HCT116 (cell line): ENCODE data around the gene EEIG1. TPM values are rescaled to one million over a fixed set of nuclear protein-coding genes. Genes with fewer than 3 reads are reported as not detected.

ENCODE experiments used
- ATAC-seq: fragments of 200-7000 bp; cut with Tn5 transposase; 2 replicates; pipeline ENCODE4 v1.9.1; 2020; ENCODE audit warnings: mild to moderate bottlenecking, moderate library complexity
- BruUV-seq: library from RNA; stranded (reverse); fragments of 400-500 nt; replicated peaks from 2 replicates; lab custom pipeline; 2021; lab: Mats Ljungman, UMichigan
- CTCF ChIA-PET: fragments of 300-600 bp; sonication (Branson Sonifier 250); formaldehyde crosslinking; loops from one replicate; lab custom pipeline; 2021; ENCODE audit warnings: antibody characterized with exemption; lab: Charles Lee
- POLR2A ChIA-PET: fragments of 300-600, 350-600 bp; sonication (Branson Sonifier 250); formaldehyde crosslinking; loops from one replicate; lab custom pipeline; 2021; ENCODE audit warnings: antibody characterized with exemption; lab: Charles Lee
- RAD21 ChIA-PET, 2 experiments: fragments of 300-600 bp; sonication (Branson Sonifier 250); formaldehyde crosslinking; loops; one replicate each; lab custom pipeline; 2023; ENCODE audit warnings: low total read pairs in 2 of 2; ENCODE audit not compliant: uncharacterized antibody in 2 of 2, unreplicated experiment in 2 of 2, low non-redundant PET in 1 of 2; lab: Charles Lee
- DNase-seq: peaks from one replicate; pipeline ENCODE4 v3.0.0-alpha.2; 2010; ENCODE audit warnings: low read depth, low spot score
- H2AFZ ChIP-seq: fragments of 200-600 bp; shearing (Covaris generic), sonication (generic); 2 replicates; pipeline ENCODE4 v1.6.1; 2017; ENCODE audit warnings: low read depth, mixed run types, mixed read lengths, antibody characterized with exemption, low read length; ENCODE audit not compliant: poor library complexity, severe bottlenecking
- H3K27ac ChIP-seq: 2 replicates; pipeline ENCODE4 v1.5.1; 2012; ENCODE audit warnings: low read depth, low read length
- H3K27me3 ChIP-seq: fragments of 200-600 bp; sonication (generic); 2 replicates; pipeline ENCODE4 v1.6.1; 2016; ENCODE audit warnings: mixed run types, low read length, mixed read lengths; ENCODE audit not compliant: insufficient read depth
- H3K36me3 ChIP-seq, 2 experiments: fragments of 200-500 bp in 1 of 2; fragments of 200-600 bp in 1 of 2; sonication (Bioruptor generic) in 1 of 2; sonication (generic) in 1 of 2; 2 replicates each; pipeline versions ENCODE4 v1.5.1 to v1.6.1; 2014 to 2016; ENCODE audit warnings: low read length in 2 of 2, inconsistent platforms in 1 of 2, mixed read lengths in 1 of 2, mixed run types in 1 of 2; ENCODE audit not compliant: insufficient read depth in 2 of 2, control insufficient read depth in 1 of 2
- H3K4me1 ChIP-seq, 2 experiments: fragments of 200-600 bp in 1 of 2; sonication (generic) in 1 of 2; 2 replicates each; pipeline versions ENCODE4 v1.5.1 to v1.6.1; 2012 to 2017; ENCODE audit warnings: low read length in 2 of 2, inconsistent platforms in 1 of 2, mild to moderate bottlenecking in 1 of 2, mixed read lengths in 1 of 2, mixed run types in 1 of 2, moderate library complexity in 1 of 2; ENCODE audit not compliant: insufficient read depth in 2 of 2, control insufficient read depth in 1 of 2
- H3K4me2 ChIP-seq: fragments of 200-600 bp; sonication (generic); 2 replicates; pipeline ENCODE4 v1.6.1; 2017; ENCODE audit warnings: mixed run types, low read length, mixed read lengths
- H3K4me3 ChIP-seq, 2 experiments: fragments of 200-600 bp in 1 of 2; sonication (generic) in 1 of 2; replicated peaks in 1 of 2; 2 replicates each; pipeline ENCODE4 v1.5.1; 2011 to 2016; ENCODE audit warnings: low read length in 2 of 2, control low read depth in 1 of 2, low read depth in 1 of 2, mild to moderate bottlenecking in 1 of 2, mixed read lengths in 1 of 2, mixed run types in 1 of 2
- H3K79me2 ChIP-seq: fragments of 200-600 bp; sonication (generic); 2 replicates; pipeline ENCODE4 v1.6.1; 2017; ENCODE audit warnings: mild to moderate bottlenecking, mixed run types, low read length, moderate library complexity, mixed read lengths; ENCODE audit not compliant: insufficient read depth
- H3K9ac ChIP-seq: fragments of 200-600 bp; sonication (generic); 2 replicates; pipeline ENCODE4 v1.6.1; 2016; ENCODE audit warnings: low read length, mixed read lengths
- H3K9me2 ChIP-seq: fragments of 200-600 bp; sonication (generic), shearing (Covaris generic); 2 replicates; pipeline ENCODE4 v1.6.1; 2017; ENCODE audit warnings: mixed run types, mild to moderate bottlenecking, moderate library complexity; ENCODE audit not compliant: insufficient read depth
- H3K9me3 ChIP-seq, 2 experiments: fragments of 200-500 bp in 1 of 2; fragments of 200-600 bp in 1 of 2; sonication (Bioruptor generic) in 1 of 2; sonication (generic) in 1 of 2; 2 replicates each; pipeline ENCODE4 v1.6.1; 2014 to 2017; ENCODE audit warnings: low read length in 2 of 2, mixed read lengths in 2 of 2, inconsistent platforms in 1 of 2, low read depth in 1 of 2, mild to moderate bottlenecking in 1 of 2, mixed run types in 1 of 2, moderate library complexity in 1 of 2; ENCODE audit not compliant: control insufficient read depth in 1 of 2, insufficient read depth in 1 of 2
- H4K20me1 ChIP-seq: fragments of 200-600 bp; sonication (generic), shearing (Covaris generic); 2 replicates; pipeline ENCODE4 v1.6.1; 2017; ENCODE audit warnings: mixed run types, mild to moderate bottlenecking, moderate library complexity; ENCODE audit not compliant: insufficient read depth
- ATF3 ChIP-seq: IDR thresholded peaks from 2 replicates; pipeline ENCODE4 v1.6.1; 2012
- EGR1 ChIP-seq: IDR thresholded peaks from 2 replicates; pipeline ENCODE4 v1.6.1; 2012; ENCODE audit warnings: low read depth
- ELF1 ChIP-seq: IDR thresholded peaks from 2 replicates; pipeline ENCODE4 v1.6.1; 2012; ENCODE audit warnings: low read depth, borderline replicate concordance
- FOSL1 ChIP-seq: IDR thresholded peaks from 2 replicates; pipeline ENCODE4 v1.6.1; 2012; ENCODE audit warnings: low read depth
- MAX ChIP-seq: IDR thresholded peaks from 2 replicates; pipeline ENCODE4 v1.6.1; 2012
- SIN3A ChIP-seq: IDR thresholded peaks from 2 replicates; pipeline ENCODE4 v1.6.1; 2012; ENCODE audit warnings: low read depth
- TCF7L2 ChIP-seq: IDR thresholded peaks from 2 replicates; pipeline ENCODE4 v1.7.0; 2011; ENCODE audit warnings: borderline replicate concordance, inconsistent platforms; ENCODE audit not compliant: insufficient read depth, insufficient read length; ENCODE audit errors: extremely low read depth
- ZBTB33 ChIP-seq: IDR thresholded peaks from 2 replicates; pipeline ENCODE4 v1.6.1; 2011; ENCODE audit warnings: mild to moderate bottlenecking, low read length, moderate library complexity; ENCODE audit not compliant: insufficient replicate concordance; ENCODE audit errors: extremely low read depth
- ZFX ChIP-seq: fragments of 450-650 bp; IDR thresholded peaks from 2 replicates; pipeline ENCODE4 v1.6.1; 2017
- intact Hi-C: fragments of 100-400 bp; cut with micrococcal nuclease; formaldehyde crosslinking; loops from 2 replicates; pipeline ENCODE4 v1.10.0; 2022
- total RNA-seq: library from RNA; stranded (reverse); gene quantifications from one replicate; pipeline ENCODE4 v1.2.1, GENCODE V29; 2021; ENCODE audit not compliant: unreplicated experiment

EEIG1 gene
- total RNA-seq, 1 experiment from 2014 or later = 44.2 TPM

DNA sequence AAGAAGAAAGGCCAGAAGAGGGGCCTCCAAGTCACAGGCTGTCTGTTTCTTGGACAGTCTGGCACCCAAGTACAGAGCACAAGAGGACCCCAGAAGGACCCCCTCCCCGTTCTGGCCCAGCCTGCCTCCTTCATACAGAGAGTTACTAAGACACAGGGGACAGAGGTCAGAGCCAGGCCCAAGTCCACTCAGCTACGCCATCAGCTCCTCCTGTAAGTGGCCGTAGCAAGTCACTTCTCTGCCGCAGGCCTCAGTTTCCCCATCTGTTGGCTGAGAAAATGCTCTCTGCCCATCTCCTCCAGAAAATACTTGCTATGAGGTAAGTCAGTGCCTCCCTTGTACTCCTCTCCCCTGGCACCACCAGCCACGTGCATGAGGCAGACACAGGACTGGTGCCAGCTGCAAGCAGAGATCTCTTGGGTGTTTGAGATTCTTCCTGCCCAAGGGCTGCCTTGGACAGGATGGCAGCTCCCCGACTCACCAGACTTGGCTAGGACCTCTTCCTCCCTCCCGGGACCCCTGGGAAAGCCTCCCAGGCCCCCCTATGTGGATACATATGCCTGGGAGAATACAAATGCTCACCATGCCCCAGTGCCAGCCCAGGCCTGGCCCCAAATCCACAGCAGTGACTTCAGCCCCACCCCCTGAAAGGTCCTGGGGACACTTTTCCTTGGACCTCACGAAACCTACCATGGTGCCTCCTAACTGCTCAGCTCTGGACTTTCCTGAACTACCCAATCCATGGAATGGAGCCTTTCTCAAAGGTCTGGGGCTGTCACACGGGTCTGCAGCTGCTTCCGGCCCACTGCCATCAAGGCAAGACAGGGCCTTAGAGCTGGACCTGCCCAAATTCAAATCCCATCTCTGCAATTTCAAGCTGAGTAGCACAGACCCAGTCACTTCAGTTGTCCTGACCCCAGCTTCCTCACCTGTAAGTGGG is 5.1 kb downstream of the EEIG1 start:
- ChIA-PET RAD21 (no interaction called here), POLR2A (no interaction called here), CTCF (no interaction called here)
- no peak for ATAC-seq
- no peaks in the 10 kb centered on the region for H3K27me3 ChIP-seq
- H3K9ac ChIP-seq = no peak overlapping the region
- H3K36me3 ChIP-seq = no peaks in the 10 kb centered on the region
- no peak overlapping the region; the same call in 1 of the 2 replicates for H3K27ac ChIP-seq
- no peaks in the 10 kb centered on the region for H3K9me3 ChIP-seq
- no peak overlapping the region for H3K4me2 ChIP-seq
- BruUV-seq = no TSS peak
- H3K4me3 ChIP-seq = no peak overlapping the region
- TF ChIP-seq EGR1 = no peak
- no peak for TF ChIP-seq ELF1
- TF ChIP-seq ATF3 = no peak
- TF ChIP-seq TCF7L2 = no peak
- no peak for TF ChIP-seq ZFX
- TF ChIP-seq SIN3A = no peak
- TF ChIP-seq ZBTB33 = no peak
- no peak for TF ChIP-seq FOSL1
- no peak for TF ChIP-seq MAX
- H4K20me1 ChIP-seq = no peaks in the 10 kb centered on the region
- H3K9me2 ChIP-seq = no peaks in the 10 kb centered on the region
- no peak for DNase-seq
- intact Hi-C loops = no loop called here
- peaks cover 96% of the 10 kb centered on the region for H3K79me2 ChIP-seq
- H3K4me1 ChIP-seq = peaks cover 42 to 56% of the 10 kb centered on the region in 2 experiments
- H2AFZ ChIP-seq = no peak overlapping the region
